Bone marrow (tissue), 2 donors: Measurements from ENCODE around the gene SPAG8.

ENCODE experiments used
- DNase-seq, 2 donors: peaks; one replicate each; lab custom pipeline; 2025; lab: John Stamatoyannopoulos, UW

The SPAG8 gene

GRCh38 chr9:35771534-35771933, 40.5 kb downstream of the SPAG8 start:
- DNase-seq, result no peak

- no peak for DNase-seq
Measured at GRCh38 chr9:35771075-35771433, 41.0 kb downstream of the SPAG8 start.

GRCh38 chr9:35769763-35770162, 42.3 kb downstream of the SPAG8 start:
- no peak for DNase-seq

GRCh38 chr9:35767458-35767857, 44.6 kb downstream of the SPAG8 start:
- DNase-seq, result no peak

- no peak for DNase-seq
Measured at GRCh38 chr9:35766997-35767396, 45.1 kb downstream of the SPAG8 start.

- no peak for DNase-seq
Measured at GRCh38 chr9:35763803-35764202, 48.3 kb downstream of the SPAG8 start.

- no peak for DNase-seq
Measured at GRCh38 chr9:35763181-35763580, 48.9 kb downstream of the SPAG8 start.

- no peak for DNase-seq
Measured at GRCh38 chr9:35760651-35761050, 51.4 kb downstream of the SPAG8 start.

- DNase-seq, result no peak
Measured at GRCh38 chr9:35759795-35760194, 52.3 kb downstream of the SPAG8 start.
